AG10803 (cell line): ENCODE data around the gene AOPEP.

Experiments
- DNase-seq: peaks from one replicate; pipeline ENCODE4 v3.0.0; 2010; ENCODE audit warnings: low read depth
- H3K4me3 ChIP-seq: 2 replicates; pipeline ENCODE4 v1.5.1; 2011; ENCODE audit warnings: mild to moderate bottlenecking, low read length, control low read depth
- TF ChIP-seq, protein P1 (sequence below): conservative IDR thresholded peaks from 2 replicates; pipeline ENCODE4 v1.5.1; 2011; ENCODE audit warnings: mild to moderate bottlenecking, low read length, control low read depth, inconsistent platforms

Gene AOPEP

DNA sequence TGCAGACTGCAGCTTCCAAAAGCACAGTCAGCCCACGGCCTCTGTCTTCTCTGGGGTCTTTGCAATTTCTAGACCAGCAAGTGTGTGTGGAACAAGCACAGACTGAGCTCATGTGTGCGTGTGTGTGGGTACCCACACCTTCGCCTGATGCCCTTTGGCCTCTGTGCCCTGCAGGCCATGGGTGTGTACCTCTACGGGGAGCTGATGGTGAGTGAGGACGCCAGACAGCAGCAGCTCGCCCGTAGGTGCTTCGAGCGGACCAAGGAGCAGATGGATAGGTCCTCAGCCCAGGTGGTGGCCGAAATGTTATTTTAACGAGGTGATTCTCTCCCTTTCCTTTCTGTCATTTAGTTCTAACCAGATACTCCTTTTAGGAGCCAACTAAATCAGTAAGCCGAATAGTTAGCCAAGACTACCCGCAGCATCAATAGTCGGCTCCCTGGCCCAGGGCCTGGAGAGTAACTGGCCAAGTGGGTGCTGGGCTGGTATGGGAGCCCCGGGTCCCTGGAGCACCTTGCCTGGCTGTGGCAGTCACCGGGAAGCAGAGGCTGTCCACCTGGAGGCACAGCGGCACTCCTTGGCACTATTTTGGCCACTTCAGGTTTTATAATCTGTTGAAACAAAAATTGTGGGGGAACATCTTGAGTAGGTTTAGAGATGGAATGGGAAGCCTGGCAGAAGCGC is 356.0 kb downstream of the AOPEP start:
- TF ChIP-seq, protein P1, sequence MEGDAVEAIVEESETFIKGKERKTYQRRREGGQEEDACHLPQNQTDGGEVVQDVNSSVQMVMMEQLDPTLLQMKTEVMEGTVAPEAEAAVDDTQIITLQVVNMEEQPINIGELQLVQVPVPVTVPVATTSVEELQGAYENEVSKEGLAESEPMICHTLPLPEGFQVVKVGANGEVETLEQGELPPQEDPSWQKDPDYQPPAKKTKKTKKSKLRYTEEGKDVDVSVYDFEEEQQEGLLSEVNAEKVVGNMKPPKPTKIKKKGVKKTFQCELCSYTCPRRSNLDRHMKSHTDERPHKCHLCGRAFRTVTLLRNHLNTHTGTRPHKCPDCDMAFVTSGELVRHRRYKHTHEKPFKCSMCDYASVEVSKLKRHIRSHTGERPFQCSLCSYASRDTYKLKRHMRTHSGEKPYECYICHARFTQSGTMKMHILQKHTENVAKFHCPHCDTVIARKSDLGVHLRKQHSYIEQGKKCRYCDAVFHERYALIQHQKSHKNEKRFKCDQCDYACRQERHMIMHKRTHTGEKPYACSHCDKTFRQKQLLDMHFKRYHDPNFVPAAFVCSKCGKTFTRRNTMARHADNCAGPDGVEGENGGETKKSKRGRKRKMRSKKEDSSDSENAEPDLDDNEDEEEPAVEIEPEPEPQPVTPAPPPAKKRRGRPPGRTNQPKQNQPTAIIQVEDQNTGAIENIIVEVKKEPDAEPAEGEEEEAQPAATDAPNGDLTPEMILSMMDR = no peak

DNA sequence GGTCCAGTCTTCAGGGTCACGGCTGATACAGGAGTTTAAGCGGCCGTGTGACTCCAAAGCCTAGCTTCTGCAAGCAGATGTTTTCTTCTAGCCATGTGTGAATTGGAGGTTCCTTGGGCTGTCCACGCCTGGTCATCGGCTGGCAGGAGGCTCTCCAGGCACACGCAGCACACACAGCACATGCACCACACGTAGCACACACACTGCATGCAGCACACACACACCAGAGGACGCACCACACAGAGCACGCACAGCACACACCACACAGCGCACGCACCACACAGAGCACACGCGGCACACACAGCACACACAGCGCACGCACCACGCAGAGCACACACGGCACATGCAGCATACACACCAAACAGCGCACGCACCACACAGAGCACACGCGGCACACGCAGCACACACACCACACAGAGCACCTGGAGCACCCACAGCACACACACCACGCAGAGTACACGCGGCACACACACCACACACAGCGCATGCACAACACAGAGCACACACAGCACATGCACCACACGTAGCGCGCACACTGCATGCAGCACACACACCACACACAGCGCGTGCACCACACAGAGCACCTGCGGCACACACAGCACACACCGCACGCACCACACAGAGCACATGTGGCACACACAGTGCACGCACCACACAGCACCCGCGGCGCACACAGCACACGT is 356.7 kb downstream of the AOPEP start:
- DNase-seq = no peak

More for the DNA sequence above, 356.0 kb downstream of the AOPEP start:
- DNase-seq = no peak
- H3K4me3 ChIP-seq = no peak overlapping the region

DNA sequence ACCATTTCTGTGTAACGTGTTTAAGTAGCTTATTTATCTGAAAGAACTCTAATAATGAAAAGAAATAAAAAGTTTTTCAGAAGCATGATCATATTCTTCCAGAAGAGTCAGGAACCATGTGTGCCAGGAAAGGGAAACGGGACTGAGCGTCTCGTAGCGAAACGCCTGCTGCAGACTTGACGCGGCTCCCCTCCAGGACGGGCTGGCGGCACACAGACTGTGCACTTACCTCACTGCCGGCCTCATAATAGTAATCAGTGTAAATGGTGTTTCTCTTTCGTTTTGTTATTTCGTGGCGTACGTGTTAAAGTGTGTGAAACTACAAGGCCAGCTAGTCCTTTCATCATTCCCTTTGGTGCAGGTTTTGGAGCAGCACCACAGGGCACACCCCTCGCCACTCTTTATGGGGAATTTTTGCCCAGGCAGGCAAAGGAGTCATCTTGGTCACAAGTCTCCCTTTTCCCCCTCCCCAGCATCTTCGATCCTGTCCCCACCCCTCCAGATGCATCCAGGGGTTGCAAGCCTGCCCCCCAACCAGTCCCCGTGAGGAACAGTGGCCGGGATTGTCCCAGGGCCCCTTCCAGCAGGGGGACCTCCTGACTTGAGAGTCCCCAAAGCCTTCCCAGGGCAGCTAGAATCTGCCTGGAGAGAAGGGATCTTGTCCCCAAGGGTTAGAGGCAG is 357.9 kb downstream of the AOPEP start:
- DNase-seq = no peak
- TF ChIP-seq, protein P1 = no peak
- no peak overlapping the region for H3K4me3 ChIP-seq

More for the DNA sequence above, 356.7 kb downstream of the AOPEP start:
- H3K4me3 ChIP-seq = no peak overlapping the region
- TF ChIP-seq, protein P1 = no peak

DNA sequence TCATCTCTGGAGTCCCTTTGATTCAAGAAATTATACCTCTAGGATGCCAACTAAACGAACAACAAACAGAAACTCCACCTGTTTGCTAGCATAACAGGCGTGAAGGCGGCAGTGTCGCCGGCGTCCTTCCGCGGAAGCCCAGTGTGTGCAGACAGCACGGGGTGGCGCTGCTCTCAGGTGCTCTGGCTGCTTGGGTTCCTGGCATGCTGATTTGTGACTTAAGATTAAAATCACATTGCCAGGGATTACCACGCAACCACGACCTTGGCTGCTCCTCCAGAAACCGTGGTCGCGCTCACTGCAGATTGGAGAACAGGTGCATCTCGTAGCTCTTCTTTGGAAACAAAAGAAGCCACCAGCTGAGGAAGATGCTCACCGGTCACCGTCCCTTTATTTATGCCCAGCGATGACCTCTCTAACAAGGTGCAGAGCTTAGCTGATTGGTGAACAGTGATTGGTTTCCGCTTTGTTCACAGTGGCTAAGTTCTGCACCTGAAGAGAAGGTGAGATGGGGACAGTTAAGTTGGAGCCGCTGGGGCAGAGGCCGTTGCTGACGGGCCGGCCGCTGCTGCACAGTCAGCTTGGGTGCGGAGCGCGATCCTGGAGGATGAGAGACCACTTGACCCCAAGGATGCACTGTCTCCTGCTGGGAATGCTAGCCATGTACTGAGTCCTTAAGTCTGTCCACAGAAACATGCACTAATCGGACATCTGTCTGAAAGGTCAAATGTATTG is 358.7 kb downstream of the AOPEP start:
- TF ChIP-seq, protein P1 = no peak
- DNase-seq = no peak
- no peak overlapping the region for H3K4me3 ChIP-seq

DNA sequence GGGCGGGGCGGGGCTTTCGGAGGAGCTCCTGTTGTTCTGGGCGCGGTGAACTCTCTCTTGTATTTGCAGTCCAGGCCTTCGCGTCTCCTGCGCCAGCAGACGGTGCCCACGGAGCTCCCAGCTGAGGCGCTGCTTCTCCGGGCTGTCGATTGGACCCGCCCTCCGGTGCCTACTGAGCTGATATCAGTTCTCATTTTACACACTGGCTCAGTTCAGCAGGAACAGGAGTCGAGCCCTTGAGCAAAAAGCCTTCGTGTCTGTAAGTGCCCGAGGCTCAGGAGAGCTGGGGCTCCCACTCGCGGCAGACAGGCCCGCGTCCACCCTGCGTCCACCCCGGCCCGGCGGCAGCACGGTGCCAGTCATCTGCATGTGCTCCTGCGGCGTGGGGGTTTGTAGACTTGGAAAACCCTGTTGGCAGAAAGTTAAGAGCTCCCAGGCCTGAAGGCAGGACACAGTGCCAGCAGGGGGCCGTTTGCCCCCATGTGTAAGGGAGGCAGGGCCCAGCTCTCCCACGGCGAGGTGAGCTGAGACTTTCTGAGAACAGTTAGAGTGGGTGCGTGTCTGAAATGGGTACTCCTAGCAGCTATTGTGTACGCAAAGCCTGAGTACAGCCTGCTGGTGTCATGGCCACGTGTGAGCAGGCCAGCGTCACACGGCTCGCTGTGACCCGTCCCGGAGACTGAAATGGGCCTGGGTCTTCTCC is 359.5 kb downstream of the AOPEP start:
- no peak overlapping the region for H3K4me3 ChIP-seq
- TF ChIP-seq, protein P1 = no peak
- no peak for DNase-seq

DNA sequence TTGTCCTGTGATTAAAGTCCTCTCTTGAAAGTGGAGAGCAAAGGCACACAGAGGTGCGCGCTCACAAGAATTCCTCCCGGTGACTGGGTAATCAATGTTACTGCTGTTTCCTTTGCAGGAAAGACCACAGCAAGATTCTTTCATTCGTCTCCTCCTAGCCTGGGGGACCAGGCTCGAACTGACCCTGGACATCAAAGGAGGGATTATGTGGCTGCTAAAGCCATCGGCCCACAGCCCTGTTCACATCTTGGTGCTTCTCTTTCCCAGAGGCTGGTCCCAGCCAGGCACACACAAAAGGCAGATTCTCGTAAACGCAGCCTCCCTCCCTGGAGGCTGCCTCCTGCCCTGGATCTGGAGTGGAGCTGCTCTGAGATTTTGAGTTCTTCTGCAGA is 360.1 kb downstream of the AOPEP start:
- no peak for DNase-seq
- TF ChIP-seq, protein P1 = no peak
- H3K4me3 ChIP-seq = no peak overlapping the region
